Astrocyte of the spinal cord (primary cell): ENCODE data around the gene CD300LB.

Source experiments
- DNase-seq: peaks from one replicate; pipeline ENCODE4 v3.0.0; 2011; ENCODE audit warnings: low read depth, low spot score
- H3K4me3 ChIP-seq: 2 replicates; pipeline ENCODE4 v1.5.1; 2011; ENCODE audit warnings: low read depth, mild to moderate bottlenecking, low read length, moderate library complexity
- in situ Hi-C: cut with HindIII; loops from 2 replicates; pipeline ENCODE4 v1.10.0; 2017; ENCODE audit warnings: low sequenced_read_pairs
- TF ChIP-seq, protein P1 (sequence below): IDR thresholded peaks from 2 replicates; pipeline ENCODE4 v1.5.1; 2012; ENCODE audit warnings: low read depth, mild to moderate bottlenecking, low read length, inconsistent platforms

CD300LB gene

DNA sequence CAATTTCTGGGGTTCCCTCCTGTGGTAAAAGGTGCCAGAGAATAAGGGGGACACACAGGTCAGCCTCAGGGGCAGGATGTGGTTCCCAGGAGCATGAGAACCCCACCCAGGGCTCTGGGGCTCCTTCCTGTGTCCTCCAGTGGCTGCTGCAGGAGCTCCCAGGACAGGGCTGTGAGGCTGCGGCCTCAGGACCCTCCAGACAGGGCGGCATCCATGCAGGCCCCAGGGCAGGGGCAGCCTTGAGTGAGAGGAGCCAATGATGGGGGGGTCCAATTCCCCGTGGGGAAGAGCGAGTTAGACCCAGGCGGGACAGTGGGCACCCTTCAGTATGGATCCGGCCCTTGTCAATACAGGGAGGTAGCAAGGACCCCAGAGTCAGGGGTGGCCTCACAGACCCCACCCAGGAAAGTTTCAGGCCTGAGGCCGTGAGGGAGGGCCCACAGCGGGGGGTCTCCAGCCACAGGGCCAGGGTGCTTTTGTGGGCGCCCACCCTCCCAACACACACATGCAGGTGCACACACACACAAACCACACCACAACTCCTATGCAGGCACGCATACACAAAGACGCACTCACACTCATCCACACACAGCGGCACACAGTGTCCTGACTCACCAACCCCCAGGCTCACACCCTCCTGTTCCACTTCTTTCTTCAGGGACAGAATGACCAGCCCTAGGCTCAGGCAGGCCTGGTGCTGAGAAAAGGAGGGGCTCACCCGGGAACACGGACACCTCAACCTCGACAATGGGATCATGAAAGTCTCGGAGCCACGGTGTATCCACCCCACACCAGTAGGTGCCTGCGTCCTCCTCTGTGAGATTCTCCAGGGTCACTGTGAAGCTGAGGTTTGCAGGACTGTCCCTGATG lies 12.9 kb upstream of the CD300LB start:
- TF ChIP-seq, protein P1, sequence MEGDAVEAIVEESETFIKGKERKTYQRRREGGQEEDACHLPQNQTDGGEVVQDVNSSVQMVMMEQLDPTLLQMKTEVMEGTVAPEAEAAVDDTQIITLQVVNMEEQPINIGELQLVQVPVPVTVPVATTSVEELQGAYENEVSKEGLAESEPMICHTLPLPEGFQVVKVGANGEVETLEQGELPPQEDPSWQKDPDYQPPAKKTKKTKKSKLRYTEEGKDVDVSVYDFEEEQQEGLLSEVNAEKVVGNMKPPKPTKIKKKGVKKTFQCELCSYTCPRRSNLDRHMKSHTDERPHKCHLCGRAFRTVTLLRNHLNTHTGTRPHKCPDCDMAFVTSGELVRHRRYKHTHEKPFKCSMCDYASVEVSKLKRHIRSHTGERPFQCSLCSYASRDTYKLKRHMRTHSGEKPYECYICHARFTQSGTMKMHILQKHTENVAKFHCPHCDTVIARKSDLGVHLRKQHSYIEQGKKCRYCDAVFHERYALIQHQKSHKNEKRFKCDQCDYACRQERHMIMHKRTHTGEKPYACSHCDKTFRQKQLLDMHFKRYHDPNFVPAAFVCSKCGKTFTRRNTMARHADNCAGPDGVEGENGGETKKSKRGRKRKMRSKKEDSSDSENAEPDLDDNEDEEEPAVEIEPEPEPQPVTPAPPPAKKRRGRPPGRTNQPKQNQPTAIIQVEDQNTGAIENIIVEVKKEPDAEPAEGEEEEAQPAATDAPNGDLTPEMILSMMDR = no peak

DNA sequence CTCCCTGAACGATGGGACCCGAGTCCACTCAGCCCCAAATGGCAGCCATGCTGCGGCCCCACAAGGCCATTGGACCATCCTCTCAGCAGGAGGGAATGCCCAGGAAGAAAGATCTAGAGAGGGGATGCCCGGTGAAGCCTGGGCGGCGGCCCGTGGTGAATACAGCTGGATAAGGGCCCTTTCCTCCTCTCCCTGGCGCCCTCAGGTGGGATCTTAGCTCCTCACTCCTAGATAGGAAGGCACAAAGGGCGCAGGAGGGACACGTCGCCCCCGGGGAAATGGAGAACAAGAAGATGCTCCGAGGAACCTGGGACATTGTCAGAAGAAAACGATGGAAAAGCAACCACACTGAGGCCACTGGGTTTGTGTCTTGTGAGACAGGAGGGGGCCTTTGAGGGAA lies 12.1 kb upstream of the CD300LB start:
- H3K4me3 ChIP-seq = no peak overlapping the region
- in situ Hi-C loops = no loop called here
- TF ChIP-seq, protein P1 = no peak
- no peak for DNase-seq

More for the DNA sequence above, 12.9 kb upstream of the CD300LB start:
- in situ Hi-C loops = no loop called here
- no peak overlapping the region for H3K4me3 ChIP-seq
- DNase-seq = no peak

DNA sequence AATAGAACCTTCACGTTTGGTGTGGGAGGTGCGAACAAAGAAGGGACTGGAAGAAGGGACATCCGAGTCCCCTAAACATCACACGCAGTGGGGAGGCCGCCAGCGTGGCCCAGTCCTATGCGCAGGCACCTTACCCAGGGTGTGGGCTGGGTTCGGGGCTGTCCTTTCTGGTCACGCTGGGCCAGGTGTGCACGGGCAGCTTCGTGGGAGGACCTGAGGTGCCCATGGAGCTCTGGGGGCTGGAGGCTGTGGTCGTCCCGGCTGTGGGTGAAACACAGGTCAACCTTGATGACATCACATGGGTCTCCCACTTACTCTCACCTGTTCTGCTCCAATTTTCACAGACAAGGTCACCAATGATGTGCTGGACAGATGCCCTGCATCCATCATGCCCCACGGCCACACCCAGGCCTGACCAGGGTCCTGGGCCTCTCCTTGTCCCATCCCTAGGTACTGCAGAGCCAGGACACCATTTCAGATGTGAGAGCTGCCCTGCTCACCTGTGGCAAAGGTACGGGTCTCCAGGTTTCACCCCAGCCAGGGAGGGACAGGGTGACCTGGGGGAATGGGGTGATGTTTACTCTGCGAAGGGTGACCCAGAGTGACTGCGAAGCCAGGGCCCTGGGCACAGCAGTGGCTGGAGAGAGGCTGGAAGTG lies 11.6 kb upstream of the CD300LB start:
- no peak overlapping the region for H3K4me3 ChIP-seq
- TF ChIP-seq, protein P1 = no peak
- in situ Hi-C loops = no loop called here
- no peak for DNase-seq

DNA sequence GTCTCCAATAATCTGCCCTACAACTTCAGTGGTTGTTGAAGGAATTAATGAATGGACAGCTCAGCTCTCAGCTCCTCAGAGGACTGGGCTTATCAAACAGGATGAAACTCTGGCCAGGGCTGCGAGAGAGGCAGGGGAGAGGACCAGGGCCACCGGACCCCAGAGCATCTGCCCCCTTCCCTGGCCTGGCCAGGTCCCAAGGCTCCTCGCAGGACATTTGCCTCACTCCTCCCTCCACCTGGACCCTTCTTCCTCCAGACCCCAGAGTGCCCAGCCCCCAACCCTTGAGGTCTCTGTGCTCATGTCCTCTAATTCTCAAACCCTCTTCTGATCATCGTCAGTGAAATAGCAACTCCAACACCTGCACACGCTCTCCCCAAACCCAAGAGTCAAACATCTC lies 10.9 kb upstream of the CD300LB start:
- TF ChIP-seq, protein P1 = no peak
- in situ Hi-C loops = no loop called here
- H3K4me3 ChIP-seq = no peak overlapping the region
- DNase-seq = no peak

DNA sequence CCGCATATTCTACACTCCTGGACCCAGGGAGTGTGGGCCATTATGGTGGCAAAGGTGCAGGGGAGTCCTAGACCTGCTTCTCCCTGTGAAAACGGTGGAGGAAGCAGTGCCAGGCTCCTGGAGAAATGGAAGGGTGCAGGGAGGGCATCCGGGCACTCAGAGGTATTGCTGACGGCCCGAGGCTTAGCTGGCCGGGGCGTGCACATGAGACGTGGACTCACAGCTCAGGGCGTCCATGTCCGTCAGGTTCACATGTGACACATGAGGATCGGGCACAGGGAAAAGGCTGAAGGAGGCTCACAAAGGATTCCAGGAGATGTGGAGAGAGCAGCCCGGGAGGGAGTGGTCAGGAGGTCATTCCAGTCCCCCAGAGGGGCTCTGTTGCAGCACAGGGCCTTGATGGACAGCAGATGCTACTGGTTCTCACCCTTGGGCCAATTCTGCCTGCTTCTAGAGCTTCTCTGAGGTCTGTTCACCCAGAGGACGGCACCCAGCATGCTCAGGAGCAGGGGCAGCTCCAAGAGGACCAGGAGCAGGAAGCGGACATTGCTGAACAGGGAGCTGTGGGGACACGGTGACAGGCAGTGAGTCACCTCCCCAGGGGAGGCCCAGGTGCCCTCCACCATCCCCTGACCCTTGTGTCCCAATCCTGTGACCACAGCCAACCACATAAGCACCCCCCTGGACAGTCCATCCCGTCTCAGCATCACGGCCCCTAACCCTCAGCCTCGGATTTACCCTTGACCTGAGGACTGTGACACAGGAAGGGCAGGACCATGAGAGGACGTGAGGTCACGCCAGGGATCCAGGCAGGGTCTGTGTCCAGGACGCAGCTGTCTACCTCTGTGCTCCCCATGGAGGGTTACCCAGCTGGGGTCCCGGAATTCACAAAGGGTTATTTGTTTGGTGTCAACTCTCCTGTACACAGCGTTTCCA lies 10.2 kb upstream of the CD300LB start:
- in situ Hi-C loops = no loop called here
- TF ChIP-seq, protein P1 = no peak
- no peak for DNase-seq
- H3K4me3 ChIP-seq = no peak overlapping the region

DNA sequence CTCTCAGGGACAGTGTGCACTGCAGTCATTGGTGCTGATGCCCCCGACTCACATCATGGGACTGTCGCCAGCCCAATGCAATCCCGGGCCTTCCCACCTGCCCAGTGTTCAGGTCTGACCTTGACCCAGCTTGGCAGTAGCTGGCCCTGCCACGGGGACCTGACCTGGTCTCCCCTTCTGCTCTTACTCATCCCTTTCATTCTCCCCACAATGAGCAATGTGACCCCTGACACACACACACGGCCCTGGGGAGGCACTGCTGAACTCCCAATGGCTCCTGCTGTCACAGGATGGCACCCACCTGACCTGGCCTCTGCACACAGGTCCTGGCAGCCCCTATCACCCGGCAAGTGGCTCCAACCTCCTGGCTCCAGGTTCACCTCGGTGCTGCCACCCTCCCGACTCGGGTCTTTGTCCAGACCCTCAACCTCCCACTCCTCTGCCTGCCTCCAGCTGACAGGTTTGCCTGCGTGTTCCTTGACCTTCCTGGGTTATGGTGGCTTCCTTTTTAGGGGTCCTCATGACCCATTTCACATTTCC lies 8.1 kb upstream of the CD300LB start:
- TF ChIP-seq, protein P1 = no peak
- DNase-seq = no peak
- in situ Hi-C loops = no loop called here
- no peak overlapping the region for H3K4me3 ChIP-seq
